HEK293 (cell line): ENCODE measurements around the gene VSIG10L.

ENCODE experiments used
- KLF16 ChIP-seq: fragments of 450-650 bp; formaldehyde crosslinking; IDR thresholded peaks from 2 replicates; pipeline ENCODE4 v1.5.1; 2017; ENCODE audit warnings: missing biosample characterization, missing genetic modification characterization
- TRIM28 ChIP-seq: IDR thresholded peaks from 2 replicates; pipeline ENCODE4 v1.6.1; 2011; ENCODE audit warnings: low read length, control low read depth, borderline replicate concordance
- ZNF121 ChIP-seq: fragments of 450-650 bp; formaldehyde crosslinking; IDR thresholded peaks from 2 replicates; pipeline ENCODE4 v1.5.1; 2016; ENCODE audit warnings: missing biosample characterization, missing genetic modification characterization
- TF ChIP-seq, protein P1 (sequence below): fragments of 450-650 bp; formaldehyde crosslinking; IDR thresholded peaks from 2 replicates; pipeline ENCODE4 v1.5.1; 2016; ENCODE audit warnings: missing biosample characterization, missing genetic modification characterization

DNA sequence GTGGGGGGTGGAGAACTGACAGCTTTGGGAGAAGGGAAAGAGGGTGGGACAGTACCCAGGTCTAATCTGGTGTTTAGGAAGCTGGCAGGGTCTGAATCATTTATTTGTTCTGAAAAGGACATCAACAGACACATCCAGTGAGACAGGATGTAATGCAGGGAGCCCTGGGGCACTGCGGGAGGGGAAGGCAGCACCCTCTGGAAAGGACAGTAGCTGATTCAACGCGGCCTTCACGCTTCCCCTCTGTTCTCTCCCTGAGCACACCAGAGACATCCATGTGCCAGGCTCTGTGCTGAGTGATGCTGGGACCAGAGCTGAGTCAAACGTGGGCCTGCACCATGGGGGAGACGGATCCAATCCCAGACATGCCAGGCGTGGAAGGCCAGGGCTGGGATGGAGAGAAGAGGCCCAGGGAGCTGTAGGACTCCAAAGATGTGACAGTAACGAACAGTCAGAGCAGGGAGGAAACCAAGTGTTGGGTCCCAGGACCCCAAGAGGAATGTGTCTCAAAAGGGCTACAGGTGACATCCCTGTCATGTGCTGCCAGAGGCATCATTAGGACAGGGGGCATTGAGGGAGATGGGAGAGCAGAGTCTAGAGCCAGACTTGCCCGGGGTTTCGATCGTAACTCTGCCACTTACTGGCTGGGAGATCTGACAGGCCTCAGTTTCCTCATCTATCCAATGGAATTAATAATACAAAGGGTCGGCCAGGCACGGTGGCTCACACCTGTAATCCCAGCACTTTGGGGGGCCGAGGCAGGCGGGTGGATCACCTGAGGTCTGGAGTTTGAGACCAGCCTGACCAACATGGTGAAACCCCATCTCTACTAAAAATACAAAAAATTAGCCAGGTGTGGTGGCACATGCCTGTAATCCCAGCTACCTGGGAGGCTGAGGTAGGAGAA is 22.5 kb upstream of the VSIG10L start:
- no peak for TF ChIP-seq TRIM28
- TF ChIP-seq KLF16 (tag by site-specific recombination) = no peak
- TF ChIP-seq, protein P1, sequence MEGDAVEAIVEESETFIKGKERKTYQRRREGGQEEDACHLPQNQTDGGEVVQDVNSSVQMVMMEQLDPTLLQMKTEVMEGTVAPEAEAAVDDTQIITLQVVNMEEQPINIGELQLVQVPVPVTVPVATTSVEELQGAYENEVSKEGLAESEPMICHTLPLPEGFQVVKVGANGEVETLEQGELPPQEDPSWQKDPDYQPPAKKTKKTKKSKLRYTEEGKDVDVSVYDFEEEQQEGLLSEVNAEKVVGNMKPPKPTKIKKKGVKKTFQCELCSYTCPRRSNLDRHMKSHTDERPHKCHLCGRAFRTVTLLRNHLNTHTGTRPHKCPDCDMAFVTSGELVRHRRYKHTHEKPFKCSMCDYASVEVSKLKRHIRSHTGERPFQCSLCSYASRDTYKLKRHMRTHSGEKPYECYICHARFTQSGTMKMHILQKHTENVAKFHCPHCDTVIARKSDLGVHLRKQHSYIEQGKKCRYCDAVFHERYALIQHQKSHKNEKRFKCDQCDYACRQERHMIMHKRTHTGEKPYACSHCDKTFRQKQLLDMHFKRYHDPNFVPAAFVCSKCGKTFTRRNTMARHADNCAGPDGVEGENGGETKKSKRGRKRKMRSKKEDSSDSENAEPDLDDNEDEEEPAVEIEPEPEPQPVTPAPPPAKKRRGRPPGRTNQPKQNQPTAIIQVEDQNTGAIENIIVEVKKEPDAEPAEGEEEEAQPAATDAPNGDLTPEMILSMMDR = no peak
- TF ChIP-seq ZNF121 (tag by site-specific recombination) = no peak
